ENCODE measurements around the gene FEM1C.

Gene FEM1C

DNA sequence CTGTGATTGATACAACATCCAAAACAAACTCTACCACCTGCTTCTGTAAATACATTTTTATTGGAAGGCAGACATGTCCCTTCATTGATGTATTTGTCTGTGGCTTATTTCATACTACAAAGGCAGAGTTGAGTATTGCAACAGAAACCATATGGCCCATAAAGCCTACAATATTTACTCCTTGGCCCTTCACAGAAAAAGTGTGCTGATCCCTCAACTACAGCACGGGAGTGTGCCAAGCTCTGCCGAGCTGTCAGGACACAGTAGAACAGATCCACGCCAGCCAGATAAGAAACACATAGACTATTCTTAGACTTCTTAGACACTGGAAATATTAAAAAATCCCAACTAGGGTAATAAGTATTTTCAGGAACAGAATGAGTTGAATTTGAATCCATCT is 44.5 kb upstream of the FEM1C start (continued):
- TF ChIP-seq, protein P1, sequence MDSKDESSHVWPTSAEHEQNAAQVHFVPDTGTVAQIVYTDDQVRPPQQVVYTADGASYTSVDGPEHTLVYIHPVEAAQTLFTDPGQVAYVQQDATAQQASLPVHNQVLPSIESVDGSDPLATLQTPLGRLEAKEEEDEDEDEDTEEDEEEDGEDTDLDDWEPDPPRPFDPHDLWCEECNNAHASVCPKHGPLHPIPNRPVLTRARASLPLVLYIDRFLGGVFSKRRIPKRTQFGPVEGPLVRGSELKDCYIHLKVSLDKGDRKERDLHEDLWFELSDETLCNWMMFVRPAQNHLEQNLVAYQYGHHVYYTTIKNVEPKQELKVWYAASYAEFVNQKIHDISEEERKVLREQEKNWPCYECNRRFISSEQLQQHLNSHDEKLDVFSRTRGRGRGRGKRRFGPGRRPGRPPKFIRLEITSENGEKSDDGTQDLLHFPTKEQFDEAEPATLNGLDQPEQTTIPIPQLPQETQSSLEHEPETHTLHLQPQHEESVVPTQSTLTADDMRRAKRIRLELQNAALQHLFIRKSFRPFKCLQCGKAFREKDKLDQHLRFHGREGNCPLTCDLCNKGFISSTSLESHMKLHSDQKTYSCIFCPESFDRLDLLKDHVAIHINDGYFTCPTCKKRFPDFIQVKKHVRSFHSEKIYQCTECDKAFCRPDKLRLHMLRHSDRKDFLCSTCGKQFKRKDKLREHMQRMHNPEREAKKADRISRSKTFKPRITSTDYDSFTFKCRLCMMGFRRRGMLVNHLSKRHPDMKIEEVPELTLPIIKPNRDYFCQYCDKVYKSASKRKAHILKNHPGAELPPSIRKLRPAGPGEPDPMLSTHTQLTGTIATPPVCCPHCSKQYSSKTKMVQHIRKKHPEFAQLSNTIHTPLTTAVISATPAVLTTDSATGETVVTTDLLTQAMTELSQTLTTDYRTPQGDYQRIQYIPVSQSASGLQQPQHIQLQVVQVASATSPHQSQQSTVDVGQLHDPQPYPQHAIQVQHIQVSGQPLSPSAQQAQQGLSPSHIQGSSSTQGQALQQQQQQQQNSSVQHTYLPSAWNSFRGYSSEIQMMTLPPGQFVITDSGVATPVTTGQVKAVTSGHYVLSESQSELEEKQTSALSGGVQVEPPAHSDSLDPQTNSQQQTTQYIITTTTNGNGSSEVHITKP (tag by site-specific recombination; IDR thresholded peaks at IDR 0.05) = no peak
- no peak for TF ChIP-seq TCF7L2 (IDR thresholded peaks at IDR 0.05; ENCODE audit: borderline replicate concordance, low read depth, low read length)

DNA sequence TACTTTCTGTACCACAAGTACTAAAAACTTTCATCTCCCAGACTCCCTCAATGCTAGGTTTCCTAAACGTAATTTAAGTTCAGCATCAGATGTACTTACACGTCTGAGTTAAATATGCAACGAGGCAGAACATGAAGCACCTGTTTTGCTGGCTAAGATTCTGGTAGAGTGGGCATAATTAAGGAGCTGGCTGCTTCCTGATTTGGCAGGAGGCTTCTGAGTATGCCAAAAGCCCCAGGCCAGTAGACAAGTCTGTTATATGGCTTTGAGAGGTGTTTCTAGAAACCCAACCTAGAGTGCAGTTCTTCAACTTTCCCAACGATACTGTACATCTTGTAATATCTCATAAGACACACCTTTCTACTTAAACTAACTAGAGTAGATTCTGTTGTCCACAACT is 44.1 kb upstream of the FEM1C start:
- CTCF ChIA-PET = interaction anchor here (0.7 to 5.2 kb wide), 4 partner anchors 14 to 279 kb away, joined by 3 to 23 read pairs (median 5); no protein-coding TSS in a partner anchor
- no peak for TF ChIP-seq HOXD13 (CRISPR knock-in tag; IDR thresholded peaks at IDR 0.05; ENCODE audit: borderline replicate concordance)
- TF ChIP-seq, protein P2, sequence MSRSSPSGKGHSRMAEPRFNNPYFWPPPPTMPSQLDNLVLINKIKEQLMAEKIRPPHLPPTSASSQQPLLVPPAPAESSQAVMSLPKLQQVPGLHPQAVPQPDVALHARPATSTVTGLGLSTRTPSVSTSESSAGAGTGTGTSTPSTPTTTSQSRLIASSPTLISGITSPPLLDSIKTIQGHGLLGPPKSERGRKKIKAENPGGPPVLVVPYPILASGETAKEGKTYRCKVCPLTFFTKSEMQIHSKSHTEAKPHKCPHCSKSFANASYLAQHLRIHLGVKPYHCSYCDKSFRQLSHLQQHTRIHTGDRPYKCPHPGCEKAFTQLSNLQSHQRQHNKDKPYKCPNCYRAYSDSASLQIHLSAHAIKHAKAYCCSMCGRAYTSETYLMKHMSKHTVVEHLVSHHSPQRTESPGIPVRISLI (tag by site-specific recombination; IDR thresholded peaks at IDR 0.05) = no peak
- TF ChIP-seq, protein P3, sequence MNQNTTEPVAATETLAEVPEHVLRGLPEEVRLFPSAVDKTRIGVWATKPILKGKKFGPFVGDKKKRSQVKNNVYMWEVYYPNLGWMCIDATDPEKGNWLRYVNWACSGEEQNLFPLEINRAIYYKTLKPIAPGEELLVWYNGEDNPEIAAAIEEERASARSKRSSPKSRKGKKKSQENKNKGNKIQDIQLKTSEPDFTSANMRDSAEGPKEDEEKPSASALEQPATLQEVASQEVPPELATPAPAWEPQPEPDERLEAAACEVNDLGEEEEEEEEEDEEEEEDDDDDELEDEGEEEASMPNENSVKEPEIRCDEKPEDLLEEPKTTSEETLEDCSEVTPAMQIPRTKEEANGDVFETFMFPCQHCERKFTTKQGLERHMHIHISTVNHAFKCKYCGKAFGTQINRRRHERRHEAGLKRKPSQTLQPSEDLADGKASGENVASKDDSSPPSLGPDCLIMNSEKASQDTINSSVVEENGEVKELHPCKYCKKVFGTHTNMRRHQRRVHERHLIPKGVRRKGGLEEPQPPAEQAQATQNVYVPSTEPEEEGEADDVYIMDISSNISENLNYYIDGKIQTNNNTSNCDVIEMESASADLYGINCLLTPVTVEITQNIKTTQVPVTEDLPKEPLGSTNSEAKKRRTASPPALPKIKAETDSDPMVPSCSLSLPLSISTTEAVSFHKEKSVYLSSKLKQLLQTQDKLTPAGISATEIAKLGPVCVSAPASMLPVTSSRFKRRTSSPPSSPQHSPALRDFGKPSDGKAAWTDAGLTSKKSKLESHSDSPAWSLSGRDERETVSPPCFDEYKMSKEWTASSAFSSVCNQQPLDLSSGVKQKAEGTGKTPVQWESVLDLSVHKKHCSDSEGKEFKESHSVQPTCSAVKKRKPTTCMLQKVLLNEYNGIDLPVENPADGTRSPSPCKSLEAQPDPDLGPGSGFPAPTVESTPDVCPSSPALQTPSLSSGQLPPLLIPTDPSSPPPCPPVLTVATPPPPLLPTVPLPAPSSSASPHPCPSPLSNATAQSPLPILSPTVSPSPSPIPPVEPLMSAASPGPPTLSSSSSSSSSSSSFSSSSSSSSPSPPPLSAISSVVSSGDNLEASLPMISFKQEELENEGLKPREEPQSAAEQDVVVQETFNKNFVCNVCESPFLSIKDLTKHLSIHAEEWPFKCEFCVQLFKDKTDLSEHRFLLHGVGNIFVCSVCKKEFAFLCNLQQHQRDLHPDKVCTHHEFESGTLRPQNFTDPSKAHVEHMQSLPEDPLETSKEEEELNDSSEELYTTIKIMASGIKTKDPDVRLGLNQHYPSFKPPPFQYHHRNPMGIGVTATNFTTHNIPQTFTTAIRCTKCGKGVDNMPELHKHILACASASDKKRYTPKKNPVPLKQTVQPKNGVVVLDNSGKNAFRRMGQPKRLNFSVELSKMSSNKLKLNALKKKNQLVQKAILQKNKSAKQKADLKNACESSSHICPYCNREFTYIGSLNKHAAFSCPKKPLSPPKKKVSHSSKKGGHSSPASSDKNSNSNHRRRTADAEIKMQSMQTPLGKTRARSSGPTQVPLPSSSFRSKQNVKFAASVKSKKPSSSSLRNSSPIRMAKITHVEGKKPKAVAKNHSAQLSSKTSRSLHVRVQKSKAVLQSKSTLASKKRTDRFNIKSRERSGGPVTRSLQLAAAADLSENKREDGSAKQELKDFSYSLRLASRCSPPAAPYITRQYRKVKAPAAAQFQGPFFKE (tag by site-specific recombination; IDR thresholded peaks at IDR 0.05; ENCODE audit: borderline replicate concordance) = no peak
- TF ChIP-seq ZNF560 (tag by site-specific recombination; IDR thresholded peaks at IDR 0.05; ENCODE audit: borderline replicate concordance) = no peak
- TF ChIP-seq HOXA7 (CRISPR knock-in tag; IDR thresholded peaks at IDR 0.05; ENCODE audit: borderline replicate concordance) = no peak
- no peak for TF ChIP-seq ZNF2 (tag by site-specific recombination; IDR thresholded peaks at IDR 0.05)
- no peak for TF ChIP-seq GLIS2 (tag by site-specific recombination; IDR thresholded peaks at IDR 0.05)
- TF ChIP-seq, protein P4, sequence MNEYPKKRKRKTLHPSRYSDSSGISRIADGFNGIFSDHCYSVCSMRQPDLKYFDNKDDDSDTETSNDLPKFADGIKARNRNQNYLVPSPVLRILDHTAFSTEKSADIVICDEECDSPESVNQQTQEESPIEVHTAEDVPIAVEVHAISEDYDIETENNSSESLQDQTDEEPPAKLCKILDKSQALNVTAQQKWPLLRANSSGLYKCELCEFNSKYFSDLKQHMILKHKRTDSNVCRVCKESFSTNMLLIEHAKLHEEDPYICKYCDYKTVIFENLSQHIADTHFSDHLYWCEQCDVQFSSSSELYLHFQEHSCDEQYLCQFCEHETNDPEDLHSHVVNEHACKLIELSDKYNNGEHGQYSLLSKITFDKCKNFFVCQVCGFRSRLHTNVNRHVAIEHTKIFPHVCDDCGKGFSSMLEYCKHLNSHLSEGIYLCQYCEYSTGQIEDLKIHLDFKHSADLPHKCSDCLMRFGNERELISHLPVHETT (tag by site-specific recombination; IDR thresholded peaks at IDR 0.05) = no peak
- TF ChIP-seq MEIS1 (CRISPR knock-in tag; IDR thresholded peaks at IDR 0.05; ENCODE audit: borderline replicate concordance) = no peak
- TF ChIP-seq, protein P5, sequence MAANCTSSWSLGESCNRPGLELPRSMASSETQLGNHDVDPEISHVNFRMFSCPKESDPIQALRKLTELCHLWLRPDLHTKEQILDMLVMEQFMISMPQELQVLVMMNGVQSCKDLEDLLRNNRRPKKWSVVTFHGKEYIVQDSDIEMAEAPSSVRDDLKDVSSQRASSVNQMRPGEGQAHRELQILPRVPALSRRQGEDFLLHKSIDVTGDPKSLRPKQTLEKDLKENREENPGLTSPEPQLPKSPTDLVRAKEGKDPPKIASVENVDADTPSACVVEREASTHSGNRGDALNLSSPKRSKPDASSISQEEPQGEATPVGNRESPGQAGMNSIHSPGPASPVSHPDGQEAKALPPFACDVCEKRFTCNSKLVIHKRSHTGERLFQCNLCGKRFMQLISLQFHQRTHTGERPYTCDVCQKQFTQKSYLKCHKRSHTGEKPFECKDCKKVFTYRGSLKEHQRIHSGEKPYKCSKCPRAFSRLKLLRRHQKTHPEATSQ (tag by site-specific recombination; IDR thresholded peaks at IDR 0.05) = no peak
- no peak for TF ChIP-seq ZNF529 (tag by site-specific recombination; IDR thresholded peaks at IDR 0.05; ENCODE audit: insufficient replicate concordance)
- TF ChIP-seq REPIN1 (tag by site-specific recombination; IDR thresholded peaks at IDR 0.05; ENCODE audit: low read depth) = no peak
- no peak for TF ChIP-seq ZNF658 (tag by site-specific recombination; IDR thresholded peaks at IDR 0.05)
- no peak for TF ChIP-seq KLF8 (tag by site-specific recombination; IDR thresholded peaks at IDR 0.05)
- no peak for TF ChIP-seq FEZF1 (tag by site-specific recombination; IDR thresholded peaks at IDR 0.05)
- TF ChIP-seq KLF7 (tag by site-specific recombination; IDR thresholded peaks at IDR 0.05; ENCODE audit: borderline replicate concordance) = no peak
- no peak for TF ChIP-seq ZNF292 (tag by site-specific recombination; IDR thresholded peaks at IDR 0.05; ENCODE audit: borderline replicate concordance, low read depth)
- no peak for TF ChIP-seq ZNF248 (tag by site-specific recombination; IDR thresholded peaks at IDR 0.05)
- POLR2A ChIA-PET = no interaction called here

More for the DNA sequence above, 44.1 kb upstream of the FEM1C start:
- no peak overlapping the region for H3K27ac ChIP-seq (ENCODE audit: extremely low read depth, low read depth, low read length)
- no peaks in the 10 kb centered on the region for H3K4me1 ChIP-seq (ENCODE audit: control insufficient read depth, insufficient read depth, low read length)
- no peaks in the 10 kb centered on the region for H3K9me3 ChIP-seq (ENCODE audit: control insufficient read depth, insufficient read depth, low read depth, low read length)
- H3K4me3 ChIP-seq (ENCODE audit: low read depth, low read length) = no peak overlapping the region
- no peaks in the 10 kb centered on the region for H3K36me3 ChIP-seq (ENCODE audit: control insufficient read depth in 2 of 2, insufficient read depth in 1 of 2, low read length in 2 of 2)
